T-helper 2 cell (primary cell): ENCODE measurements around the gene PRR22.
"Not testable (repeated sequence)": the region's sequence is repeated elsewhere in the genome, so short reads cannot be mapped to it uniquely, and the experiment has no call there.

ENCODE experiments used
- DNase-seq, 5 experiments: peaks; one replicate each; pipeline versions ENCODE4 v3.0.0 to v3.0.0-alpha.2; 2012 to 2022

Gene PRR22

GRCh38 chr19:5790559-5791520 lies 6.3 kb upstream of the PRR22 start, which contains the start of gene DUS3L:
TSS of gene DUS3L (minus strand) at chr19:5791163. CDS start at chr19:5791141, 22 bp downstream.
- peak; percentile 87 to 100 (median 94) for DNase-seq

GRCh38 chr19:5789886-5790558 lies 5.5 kb upstream of the PRR22 start:
- DNase-seq, result no peak

- no peak for DNase-seq
Observed at GRCh38 chr19:5789351-5789761, 4.8 kb upstream of the PRR22 start.

GRCh38 chr19:5788422-5788821 lies 3.9 kb upstream of the PRR22 start:
- no peak for DNase-seq

GRCh38 chr19:5787409-5788182 lies 3.0 kb upstream of the PRR22 start:
- no peak for DNase-seq

GRCh38 chr19:5786593-5787408 lies 2.3 kb upstream of the PRR22 start:
- DNase-seq, result no peak

GRCh38 chr19:5785423-5785822 lies 877 bp upstream of the PRR22 start:
- no peak for DNase-seq

- DNase-seq, result no peak
Observed at GRCh38 chr19:5782945-5783919, 1.3 kb downstream of the PRR22 start.

- DNase-seq, result no peak
Observed at GRCh38 chr19:5782322-5782721, 2.2 kb downstream of the PRR22 start.

- not testable (repeated sequence) for DNase-seq
Observed at GRCh38 chr19:5780916-5781315, 3.6 kb downstream of the PRR22 start.

GRCh38 chr19:5778402-5778801 lies 6.1 kb downstream of the PRR22 start:
- DNase-seq, result no peak

GRCh38 chr19:5775668-5776309 lies 8.8 kb downstream of the PRR22 start:
- DNase-seq, result no peak

GRCh38 chr19:5774921-5775320 lies 9.6 kb downstream of the PRR22 start:
- DNase-seq, result no peak

- no peak for DNase-seq
Observed at GRCh38 chr19:5773276-5773675, 11.3 kb downstream of the PRR22 start.

GRCh38 chr19:5772416-5772815 lies 12.1 kb downstream of the PRR22 start:
- DNase-seq, result no peak

- DNase-seq, result no peak
Observed at GRCh38 chr19:5767949-5768348, 16.6 kb downstream of the PRR22 start.

GRCh38 chr19:5765220-5765619 lies 19.3 kb downstream of the PRR22 start:
- no peak for DNase-seq

- DNase-seq, result no peak
Observed at GRCh38 chr19:5762608-5763217, 21.8 kb downstream of the PRR22 start.

GRCh38 chr19:5753743-5754142 lies 30.8 kb downstream of the PRR22 start:
- DNase-seq, result no peak

GRCh38 chr19:5751709-5752108 lies 32.8 kb downstream of the PRR22 start:
- DNase-seq, result no peak
